Sigmoid colon (tissue), 4 donors: ENCODE data around the gene UMODL1.

ENCODE experiments used
- CTCF ChIP-seq, 4 experiments: fragments of 450-650 bp in 3 of 4; fragments of 200-600 bp in 1 of 4; IDR thresholded peaks; one replicate each; pipeline ENCODE4 v1.5.1; 2016 to 2019; ENCODE audit warnings: antibody characterized with exemption in 4 of 4, mild to moderate bottlenecking in 3 of 4, moderate library complexity in 2 of 4
- EP300 ChIP-seq, 4 donors: sonication (generic); formaldehyde crosslinking; IDR thresholded peaks; one replicate each; pipeline ENCODE4 v1.6.1; 2017; ENCODE audit warnings: antibody characterized with exemption in 4 of 4
- POLR2A ChIP-seq, 2 donors: fragments of 450-650 bp; IDR thresholded peaks; one replicate each; pipeline ENCODE4 v1.6.1; 2016; ENCODE audit warnings: antibody characterized with exemption in 2 of 2, mild to moderate bottlenecking in 2 of 2, moderate library complexity in 2 of 2
- POLR2AphosphoS5 ChIP-seq, 4 donors: sonication (generic); formaldehyde crosslinking; IDR thresholded peaks; one replicate each; pipeline ENCODE4 v1.6.1; 2017; ENCODE audit warnings: antibody characterized with exemption in 4 of 4

GRCh38 chr21:42158846-42159245 is 87.7 kb downstream of the UMODL1 start:
- TF ChIP-seq CTCF (IDR thresholded peaks at IDR 0.05) (no peak), POLR2A (IDR thresholded peaks at IDR 0.05) (no peak), POLR2AphosphoS5 (IDR thresholded peaks at IDR 0.05) (no peak), EP300 (IDR thresholded peaks at IDR 0.05) (no peak)
